AG04450 (cell line): ENCODE results near the gene KCNIP4. TPM values are rescaled to one million over a fixed set of nuclear protein-coding genes. Genes with fewer than 3 reads are reported as not detected.
A peak's percentile ranks its signal among the peaks of the same experiment; 100 is the strongest.

Experiments
- CTCF ChIA-PET: fragments of 300-600, 350-600 bp; formaldehyde crosslinking; extraction: SDS; loops from one replicate; lab custom pipeline; 2022; ENCODE audit warnings: antibody characterized with exemption, inconsistent platforms; lab: Charles Lee
- POLR2A ChIA-PET: fragments of 350-600 bp; formaldehyde crosslinking; extraction: SDS; loops from one replicate; lab custom pipeline; 2021; ENCODE audit warnings: antibody characterized with exemption, inconsistent platforms; lab: Yijun Ruan, JAX
- DNase-seq: peaks from one replicate; pipeline ENCODE4 v3.0.0-alpha.2; 2011; ENCODE audit warnings: low read depth, low spot score
- H3K27ac ChIP-seq: one replicate; pipeline ENCODE4 v1.5.1; 2012; ENCODE audit warnings: low read depth, low read length, control low read depth
- H3K27me3 ChIP-seq: one replicate; pipeline ENCODE4 v1.6.0; 2012; ENCODE audit warnings: low read length; ENCODE audit not compliant: control insufficient read depth, insufficient read depth
- H3K4me3 ChIP-seq: 2 replicates; pipeline ENCODE4 v1.5.1; 2011; ENCODE audit warnings: mild to moderate bottlenecking, low read depth, low read length, control low read depth
- H3K9me3 ChIP-seq: 2 replicates; pipeline ENCODE4 v1.5.1; 2012; ENCODE audit warnings: low read length; ENCODE audit not compliant: control insufficient read depth, insufficient read depth
- CTCF ChIP-seq: IDR thresholded peaks from 2 replicates; pipeline ENCODE4 v1.5.1; 2011; ENCODE audit warnings: low read depth, low read length, control low read depth, inconsistent platforms
- polyA plus RNA-seq: library from polyadenylated mRNA; depleted of rRNA; stranded (reverse); fragments of >200 nt; gene quantifications from 2 replicates; pipeline ENCODE4 v1.2.3, GENCODE V29; 2011

KCNIP4 gene
- polyA plus RNA-seq, 1 experiment: not detected

- CTCF ChIA-PET: no interaction called here
- TF ChIP-seq CTCF: peak; percentile 6; the same call in 1 of the 2 replicates
- H3K27ac ChIP-seq: no peak overlapping the region
- no peaks in the 10 kb centered on the region for H3K27me3 ChIP-seq
- no peak overlapping the region for H3K4me3 ChIP-seq
- POLR2A ChIA-PET: no interaction called here
- DNase-seq: no peak
- no peaks in the 10 kb centered on the region for H3K9me3 ChIP-seq
Measured at GRCh38 chr4:21879187-21879586, 69.4 kb downstream of the KCNIP4 start.

DNA sequence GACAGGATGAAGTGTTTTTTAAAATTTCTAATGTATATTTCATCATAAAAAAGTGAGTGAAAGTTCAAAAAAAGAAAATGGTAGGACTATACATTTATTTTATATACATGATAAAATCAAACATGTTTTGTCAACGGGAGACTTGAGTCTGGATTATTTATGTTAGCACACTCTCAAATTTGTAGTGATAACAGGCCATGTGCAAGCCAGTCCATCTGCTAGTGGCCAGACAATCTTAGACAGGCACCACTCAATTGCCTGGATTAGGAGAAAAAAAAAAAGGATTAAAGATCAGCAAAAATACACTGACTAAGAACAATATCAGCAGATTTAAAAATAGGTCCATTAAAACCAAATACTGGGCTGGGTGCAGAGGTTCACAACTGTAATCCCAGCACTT, 71.9 kb downstream of the KCNIP4 start:
- ChIA-PET CTCF (no interaction called here), POLR2A (no interaction called here)
- Histone ChIP-seq H3K27me3 (no peaks in the 10 kb centered on the region), H3K4me3 (no peak overlapping the region), H3K9me3 (no peaks in the 10 kb centered on the region), H3K27ac (no peak overlapping the region)
- no peak for TF ChIP-seq CTCF
- DNase-seq: no peak

DNA sequence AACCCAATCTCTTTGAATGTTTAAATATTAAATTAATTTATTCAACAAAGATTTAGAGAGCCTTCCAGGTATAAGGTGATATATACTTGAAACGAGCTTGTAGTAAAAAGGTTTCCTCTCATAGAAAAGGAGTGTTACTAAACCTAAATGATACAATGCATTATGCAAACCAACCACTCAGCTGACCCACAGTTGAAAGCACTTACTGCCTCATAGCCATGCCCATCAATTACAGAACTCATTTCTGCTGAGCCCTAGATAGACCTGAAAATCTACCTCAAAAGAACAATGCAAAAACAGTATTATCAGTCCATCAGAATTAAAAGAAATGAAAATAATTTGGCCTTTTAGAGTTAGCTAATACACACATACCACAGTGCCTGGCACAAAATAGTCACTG, 75.4 kb downstream of the KCNIP4 start:
- Histone ChIP-seq H3K9me3 (no peaks in the 10 kb centered on the region), H3K4me3 (no peak overlapping the region), H3K27me3 (no peaks in the 10 kb centered on the region), H3K27ac (no peak overlapping the region)
- DNase-seq: no peak
- TF ChIP-seq CTCF: no peak
- POLR2A ChIA-PET: no interaction called here
- CTCF ChIA-PET: no interaction called here

DNA sequence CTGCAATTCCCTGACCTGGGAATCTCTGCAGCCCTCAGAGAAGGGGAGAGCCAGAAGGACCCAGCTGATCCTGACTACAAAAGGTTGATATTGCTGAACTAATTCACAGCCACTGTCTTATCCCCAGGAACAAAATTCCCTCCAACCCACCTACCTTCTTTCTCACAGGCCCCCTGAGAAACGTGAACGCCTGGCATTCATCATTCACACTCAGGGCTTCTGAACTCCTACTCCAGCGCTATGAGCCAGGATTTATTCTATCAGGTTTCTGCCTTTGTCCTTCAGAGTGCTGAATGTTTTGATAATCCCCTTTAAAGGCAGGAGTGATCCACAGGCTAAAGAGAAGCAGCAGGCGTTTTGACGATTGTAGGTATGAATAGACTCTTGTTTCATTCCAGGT, 76.5 kb downstream of the KCNIP4 start:
- TF ChIP-seq CTCF: no peak
- Histone ChIP-seq H3K4me3 (no peak overlapping the region), H3K27ac (no peak overlapping the region), H3K27me3 (no peaks in the 10 kb centered on the region), H3K9me3 (no peaks in the 10 kb centered on the region)
- CTCF ChIA-PET: no interaction called here
- no peak for DNase-seq
- POLR2A ChIA-PET: no interaction called here

DNA sequence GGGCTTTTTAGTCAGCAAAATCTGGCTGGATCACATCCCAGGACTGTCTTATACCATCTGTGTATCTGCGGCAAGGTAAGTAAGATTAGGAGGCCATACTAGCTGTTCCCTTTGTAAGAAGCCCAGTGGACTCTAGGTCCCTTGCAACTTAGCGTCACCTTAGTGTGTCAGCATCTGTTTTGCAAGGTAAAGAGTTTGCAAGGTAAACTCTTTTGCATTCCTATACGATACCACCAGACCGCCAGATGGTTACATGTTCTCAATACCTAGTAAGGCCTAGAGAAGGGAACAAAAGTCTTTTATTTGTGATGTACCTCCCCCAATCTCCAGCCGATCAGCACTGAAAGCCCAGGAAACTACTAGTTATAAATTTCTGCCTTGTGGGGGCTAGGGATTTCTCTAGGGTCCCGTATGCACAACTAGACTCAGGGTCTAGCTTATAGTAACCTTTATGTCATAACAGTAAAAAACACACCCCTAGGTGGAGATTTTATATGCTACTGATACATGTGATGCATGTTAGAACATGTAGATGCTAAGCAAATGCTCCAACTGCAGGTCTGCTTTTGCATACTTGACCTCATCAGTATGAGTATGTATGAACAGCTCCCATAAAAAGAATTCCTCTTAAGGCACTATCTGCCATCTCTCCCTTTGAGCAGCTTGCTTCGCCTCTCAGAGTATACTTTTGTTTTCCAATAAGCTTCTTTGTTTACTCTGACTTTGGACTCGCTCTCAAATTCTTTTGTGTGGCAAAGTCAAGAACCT, 78.4 kb downstream of the KCNIP4 start:
- POLR2A ChIA-PET: no interaction called here
- Histone ChIP-seq H3K9me3 (no peaks in the 10 kb centered on the region), H3K27me3 (no peaks in the 10 kb centered on the region), H3K27ac (no peak overlapping the region), H3K4me3 (no peak overlapping the region)
- no peak for TF ChIP-seq CTCF
- no peak for DNase-seq
- CTCF ChIA-PET: no interaction called here
